Ovary (tissue), 9 donors: Measurements from ENCODE around the gene RHOV. TPM values are rescaled to one million over a fixed set of nuclear protein-coding genes. Genes with fewer than 3 reads are reported as not detected.

Source experiments
- DNase-seq, 5 donors: peaks; one replicate each; pipeline ENCODE4 v3.0.0-alpha.2; 2019 to 2020
- H3K27ac ChIP-seq, 2 donors: fragments of 200-600 bp; one replicate each; pipeline versions ENCODE4 v1.5.1 to v1.8.0; 2019 to 2022
- H3K27me3 ChIP-seq: fragments of 200-600 bp; one replicate; pipeline ENCODE4 v1.8.0; 2022
- H3K36me3 ChIP-seq: fragments of 200-600 bp; sonication (generic); one replicate; pipeline ENCODE4 v1.5.1; 2019
- H3K4me1 ChIP-seq: one replicate; pipeline ENCODE4 v1.8.1; 2013; ENCODE audit warnings: mild to moderate bottlenecking, moderate library complexity; ENCODE audit not compliant: insufficient read depth
- H3K4me3 ChIP-seq: fragments of 200-600 bp; sonication (generic); one replicate; pipeline ENCODE4 v1.5.1; 2017
- H3K9me3 ChIP-seq, 2 donors: fragments of 200-600 bp in 1 of 2; sonication (generic) in 1 of 2; one replicate each; pipeline versions ENCODE4 v1.5.1 to v1.8.1; 2013 to 2019; ENCODE audit warnings: mild to moderate bottlenecking in 1 of 2, moderate library complexity in 1 of 2
- EP300 ChIP-seq: sonication (generic); formaldehyde crosslinking; IDR thresholded peaks from one replicate; pipeline ENCODE4 v1.6.1; 2017; ENCODE audit warnings: antibody characterized with exemption
- POLR2A ChIP-seq: fragments of 450-650 bp; IDR thresholded peaks from one replicate; pipeline ENCODE4 v1.6.1; 2017; ENCODE audit warnings: antibody characterized with exemption, mild to moderate bottlenecking, moderate library complexity
- WGBS, 3 donors: extraction: QIAGEN DNeasy Blood & Tissue Kit in 1 of 3; methylation state at CpG; one replicate each; pipeline versions ENCODE4 v1.1.5 to v1.1.7; 2013 to 2017; 5-methylcytosine and 5-hydroxymethylcytosine counted together
- intact Hi-C, 4 donors: fragments of 100-400 bp; cut with DNase I; formaldehyde crosslinking; loops; one replicate each; pipeline versions ENCODE4 v1.11.0 to v1.15.1; 2022 to 2023
- polyA plus RNA-seq, 2 donors: library from polyadenylated mRNA; stranded (reverse); fragments of 200-250 nt in 1 of 2; fragments of 350-450 nt in 1 of 2; fragmentation: Illumina TruSeq in 1 of 2; extraction: RNeasy Lipid Tissue Mini Kit (QIAGEN cat#74804) in 1 of 2; gene quantifications; one replicate each; pipeline ENCODE4 v1.2.3, GENCODE V29; 2013 to 2014
- total RNA-seq, 7 donors: library from RNA; depleted of rRNA in 2 of 7; stranded (reverse); fragments of >200 nt in 2 of 7; fragmentation: NEBNext Ultra II Directional in 3 of 7; extraction: Animal tissue kit (Norgen Biotek cat#: 25700) in 3 of 7; gene quantifications; one replicate each; pipeline versions ENCODE4 v1.1.0 to v1.2.4, GENCODE V29; 2016 to 2023
- TF ChIP-seq, protein P1 (sequence below), 3 donors: fragments of 450-650 bp in 2 of 3; fragments of 200-600 bp in 1 of 3; IDR thresholded peaks; one replicate each; pipeline versions ENCODE4 v1.5.1 to v1.8.0; 2016 to 2022; ENCODE audit warnings: antibody characterized with exemption in 3 of 3, mild to moderate bottlenecking in 1 of 3
- donor health status: DM: no; HTN: no; CAD: no; lungs with moderate emphysema.
- donor health status: DM: no; HTN: no; CAD: no.
- donor health status: Bipolar disorder and iron deficiency.
- donor health status: DM: yes; HTN: yes; CAD: no.
- donor health status: DM: no; HTN: no; CAD: no.
- donor health status: DM: yes; HTN: yes; CAD: no.

RHOV gene
- total and polyA plus RNA-seq, 9 donors: 0.07 to 3.4 (median 0.26) TPM; not detected in 3

DNA sequence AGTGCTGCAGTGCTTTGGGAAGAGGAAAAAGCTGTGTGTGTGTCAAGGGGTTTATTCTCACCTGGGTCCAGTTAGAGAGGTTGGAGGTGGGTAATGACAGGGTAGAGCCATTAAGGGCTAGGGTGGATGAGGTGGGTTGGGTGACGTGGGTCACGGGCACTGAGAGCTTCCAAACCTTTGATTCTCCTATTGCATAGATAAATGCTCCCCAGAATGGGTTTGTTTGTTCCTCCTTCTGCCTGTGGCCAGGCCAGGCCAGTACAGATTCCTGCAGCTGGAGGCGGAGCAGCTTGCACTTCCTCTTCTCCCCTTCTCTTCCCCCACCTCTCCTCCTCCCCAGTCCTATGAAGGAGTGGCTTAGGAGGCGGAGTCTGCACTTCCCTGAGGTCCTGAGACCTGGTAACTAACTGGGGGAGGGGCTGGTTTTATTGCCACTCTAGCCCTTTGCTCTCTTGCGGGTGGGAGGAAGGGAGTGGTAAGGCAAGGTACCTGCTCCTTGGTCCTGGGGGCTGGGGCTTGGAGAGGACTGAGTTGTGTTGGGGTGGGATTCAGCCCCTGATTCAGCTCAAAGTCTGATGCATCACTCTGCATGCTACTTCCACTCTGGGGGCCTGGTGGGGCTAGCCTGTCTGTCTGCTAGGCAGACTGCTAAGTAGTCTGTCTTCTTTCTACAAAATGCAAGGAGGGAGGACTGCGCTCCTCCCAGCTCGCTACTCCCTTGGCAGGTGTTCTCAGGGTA is 26.6 kb downstream of the RHOV start:
- intact Hi-C loops: no loop called here

DNA sequence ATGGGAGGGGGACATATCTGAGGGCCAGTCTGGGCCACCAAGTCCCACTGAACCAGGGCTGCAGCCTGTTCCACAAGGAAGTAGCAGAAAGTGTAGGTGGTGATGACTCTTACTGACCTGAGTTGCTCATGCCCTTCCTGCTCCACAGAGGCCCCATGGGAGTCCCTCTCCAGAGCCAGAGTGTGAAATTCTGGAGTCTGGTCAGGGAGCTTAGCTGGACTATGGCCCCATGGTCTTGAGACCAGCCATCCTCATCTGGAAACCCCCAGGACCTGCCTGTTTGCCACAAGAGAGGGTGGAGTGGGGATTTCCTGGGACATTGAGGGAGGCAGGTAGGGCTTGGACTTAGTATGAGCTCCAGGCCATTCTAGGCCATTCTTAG is 27.2 kb downstream of the RHOV start:
- Histone ChIP-seq H3K4me3 (no peak overlapping the region), H3K27me3 (peaks cover 2% of the 10 kb centered on the region)

More for the DNA sequence above, 26.6 kb downstream of the RHOV start:
- WGBS, 3 donors: 77 to 84% (median 81%) methylated on average over 7 of the region's 7 CpGs
- Histone ChIP-seq H3K9me3 (no peaks in the 10 kb centered on the region), H3K4me1 (no peaks in the 10 kb centered on the region), H3K27me3 (peaks cover 2% of the 10 kb centered on the region), H3K36me3 (no peaks in the 10 kb centered on the region), H3K27ac (no peak overlapping the region), H3K4me3 (no peak overlapping the region)
- no peak for TF ChIP-seq EP300
- no peak for TF ChIP-seq POLR2A
- TF ChIP-seq, protein P1, sequence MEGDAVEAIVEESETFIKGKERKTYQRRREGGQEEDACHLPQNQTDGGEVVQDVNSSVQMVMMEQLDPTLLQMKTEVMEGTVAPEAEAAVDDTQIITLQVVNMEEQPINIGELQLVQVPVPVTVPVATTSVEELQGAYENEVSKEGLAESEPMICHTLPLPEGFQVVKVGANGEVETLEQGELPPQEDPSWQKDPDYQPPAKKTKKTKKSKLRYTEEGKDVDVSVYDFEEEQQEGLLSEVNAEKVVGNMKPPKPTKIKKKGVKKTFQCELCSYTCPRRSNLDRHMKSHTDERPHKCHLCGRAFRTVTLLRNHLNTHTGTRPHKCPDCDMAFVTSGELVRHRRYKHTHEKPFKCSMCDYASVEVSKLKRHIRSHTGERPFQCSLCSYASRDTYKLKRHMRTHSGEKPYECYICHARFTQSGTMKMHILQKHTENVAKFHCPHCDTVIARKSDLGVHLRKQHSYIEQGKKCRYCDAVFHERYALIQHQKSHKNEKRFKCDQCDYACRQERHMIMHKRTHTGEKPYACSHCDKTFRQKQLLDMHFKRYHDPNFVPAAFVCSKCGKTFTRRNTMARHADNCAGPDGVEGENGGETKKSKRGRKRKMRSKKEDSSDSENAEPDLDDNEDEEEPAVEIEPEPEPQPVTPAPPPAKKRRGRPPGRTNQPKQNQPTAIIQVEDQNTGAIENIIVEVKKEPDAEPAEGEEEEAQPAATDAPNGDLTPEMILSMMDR (IDR thresholded peaks at IDR 0.05): no peak
- no peak for DNase-seq

DNA sequence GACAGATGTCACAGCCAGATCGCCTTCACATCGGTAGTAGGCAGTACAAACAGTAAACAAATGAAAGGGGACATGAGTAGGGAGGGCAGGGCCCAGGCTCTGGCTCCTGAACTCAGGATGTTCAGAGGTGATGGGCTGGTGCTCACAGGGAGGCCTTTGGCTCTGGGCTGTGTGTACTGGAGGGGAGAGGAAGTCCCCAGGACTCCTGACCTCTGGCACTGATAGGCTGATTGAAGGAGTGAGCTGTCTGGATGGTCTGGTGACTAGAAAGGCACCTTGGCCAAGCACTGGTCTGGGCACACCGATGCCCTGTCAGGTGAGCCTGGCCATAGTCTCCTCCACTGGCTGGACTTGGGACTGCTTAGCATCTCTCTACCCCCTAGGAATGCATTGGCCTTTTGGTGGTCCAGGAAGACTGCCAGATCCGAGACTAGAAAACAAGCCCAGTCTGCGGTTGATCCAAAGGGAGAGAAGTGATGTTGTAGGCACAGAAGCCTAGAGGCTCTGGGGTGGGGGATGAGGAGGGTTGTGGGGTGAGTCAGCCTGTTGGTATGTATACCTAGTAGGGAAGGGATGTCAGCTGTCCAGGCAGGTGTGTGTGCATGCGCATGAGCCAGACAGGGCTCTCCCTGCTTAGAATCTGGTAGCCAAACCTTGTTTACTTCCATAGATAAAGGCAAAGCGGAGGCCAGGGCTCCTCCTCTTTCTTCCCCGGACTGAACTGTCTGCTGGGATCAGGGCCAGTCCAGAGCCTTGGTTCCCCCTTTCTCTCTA is 28.3 kb downstream of the RHOV start:
- H3K27ac ChIP-seq: no peak overlapping the region
- TF ChIP-seq, protein P1 (IDR thresholded peaks at IDR 0.05): no peak
- no peak for TF ChIP-seq EP300
- no peak for TF ChIP-seq POLR2A
- 70 to 78% (median 73%) methylated on average over 8 of the region's 8 CpGs for WGBS, 3 donors
- no peaks in the 10 kb centered on the region for H3K4me1 ChIP-seq
- H3K36me3 ChIP-seq: no peaks in the 10 kb centered on the region
- no peak overlapping the region for H3K4me3 ChIP-seq
- no peak for DNase-seq
- H3K27me3 ChIP-seq: peaks cover 2% of the 10 kb centered on the region
- intact Hi-C loops: no loop called here
- H3K9me3 ChIP-seq: no peaks in the 10 kb centered on the region

More for the DNA sequence above, 27.2 kb downstream of the RHOV start:
- TF ChIP-seq, protein P1 (IDR thresholded peaks at IDR 0.05): no peak
- TF ChIP-seq POLR2A (no peak), EP300 (no peak)
- Histone ChIP-seq H3K27ac (no peak overlapping the region), H3K36me3 (no peaks in the 10 kb centered on the region), H3K4me1 (no peaks in the 10 kb centered on the region), H3K9me3 (no peaks in the 10 kb centered on the region)
- DNase-seq: no peak
- intact Hi-C loops: no loop called here

- H3K36me3 ChIP-seq: no peaks in the 10 kb centered on the region
- 61 to 67% (median 67%) methylated on average over 12 of the region's 12 CpGs for WGBS, 3 donors
- no peak overlapping the region for H3K27ac ChIP-seq
- H3K4me1 ChIP-seq: no peaks in the 10 kb centered on the region
- TF ChIP-seq POLR2A (no peak), EP300 (no peak)
- TF ChIP-seq, protein P1 (IDR thresholded peaks at IDR 0.05): no peak
- peak overlapping the region; percentile 42 for H3K4me3 ChIP-seq
- no peak for DNase-seq
- H3K9me3 ChIP-seq: no peaks in the 10 kb centered on the region
- H3K27me3 ChIP-seq: peaks cover 2% of the 10 kb centered on the region
- intact Hi-C loops: no loop called here
These were observed 29.0 kb downstream of the RHOV start for GRCh38 chr15:40845036-40845435.
